SU-DHL-6 (cell line): ENCODE data around the gene ARL16.

Experiments
- CTCF ChIP-seq: fragments of 200-600 bp; sonication (generic); IDR thresholded peaks from one replicate; pipeline ENCODE4 v1.5.1; 2017; ENCODE audit warnings: antibody characterized with exemption, mild to moderate bottlenecking, low read length, moderate library complexity; ENCODE audit not compliant: insufficient read depth, poor library complexity, severe bottlenecking
- EZH2phosphoT487 ChIP-seq: fragments of 200-600 bp; sonication (generic), shearing (Covaris generic); conservative IDR thresholded peaks from 2 replicates; pipeline ENCODE4 v1.6.1; 2018; ENCODE audit warnings: mild to moderate bottlenecking, antibody characterized with exemption, low read length, moderate library complexity, mixed read lengths

GRCh38 chr17:81712468-81713003 is 28.9 kb upstream of the ARL16 start:
- TF ChIP-seq CTCF (no peak), EZH2phosphoT487 (no peak)
